PC-3 (cell line): ENCODE measurements around the gene INO80E. TPM values are rescaled to one million over a fixed set of nuclear protein-coding genes. Genes with fewer than 3 reads are reported as not detected.

Experiments used
- ATAC-seq: fragments of 200-7000 bp; cut with Tn5 transposase; 2 replicates; pipeline ENCODE4 v1.9.1; 2020; ENCODE audit warnings: mild to moderate bottlenecking, moderate library complexity
- BruUV-seq: library from RNA; stranded (reverse); fragments of 400-500 nt; replicated peaks from 2 replicates; lab custom pipeline; 2021; lab: Mats Ljungman, UMichigan
- CTCF ChIA-PET: fragments of 300-600 bp; sonication (Branson Sonifier 250); formaldehyde crosslinking; loops from one replicate; lab custom pipeline; 2022; ENCODE audit warnings: antibody characterized with exemption; lab: Charles Lee
- POLR2A ChIA-PET: fragments of 300-600 bp; sonication (Branson Sonifier 250); formaldehyde crosslinking; loops from one replicate; lab custom pipeline; 2022; ENCODE audit warnings: antibody characterized with exemption; ENCODE audit not compliant: unreplicated experiment; lab: Charles Lee
- DNase-seq: peaks from one replicate; pipeline ENCODE4 v3.0.0-alpha.2; 2015
- H2AFZ ChIP-seq: fragments of 300-600 bp; sonication (generic); 2 replicates; pipeline ENCODE4 v1.6.0; 2016; ENCODE audit warnings: antibody characterized with exemption, low read length
- H3F3A ChIP-seq: fragments of 300-600 bp; sonication (generic); one replicate; pipeline ENCODE4 v1.6.0; 2017; ENCODE audit warnings: antibody characterized with exemption, low read length, control low read depth, mild to moderate bottlenecking; ENCODE audit not compliant: unreplicated experiment
- H3K27ac ChIP-seq: fragments of 300-600 bp; sonication (generic); 2 replicates; pipeline ENCODE4 v1.5.1; 2016; ENCODE audit warnings: mild to moderate bottlenecking, low read length
- H3K27me3 ChIP-seq: fragments of 300-600 bp; sonication (generic); 2 replicates; pipeline ENCODE4 v1.6.1; 2016; ENCODE audit warnings: low read length, mixed read lengths
- H3K36me3 ChIP-seq: fragments of 300-600 bp; sonication (generic); 2 replicates; pipeline ENCODE4 v1.6.1; 2016; ENCODE audit warnings: low read depth, mixed run types, low read length, mixed read lengths
- H3K4me1 ChIP-seq: fragments of 300-600 bp; sonication (generic); 2 replicates; pipeline ENCODE4 v1.5.1; 2016; ENCODE audit warnings: low read length; ENCODE audit not compliant: insufficient read depth
- H3K4me2 ChIP-seq: fragments of 300-600 bp; sonication (generic); 2 replicates; pipeline ENCODE4 v1.6.0; 2016; ENCODE audit warnings: low read length
- H3K4me3 ChIP-seq: fragments of 300-600 bp; sonication (generic); 2 replicates; pipeline ENCODE4 v1.5.1; 2016; ENCODE audit warnings: mild to moderate bottlenecking, low read length, mixed read lengths
- H3K79me2 ChIP-seq: fragments of 300-600 bp; sonication (generic); 2 replicates; pipeline ENCODE4 v1.6.1; 2017; ENCODE audit warnings: low read length, mixed read lengths
- H3K9ac ChIP-seq: fragments of 300-600 bp; sonication (generic); 2 replicates; pipeline ENCODE4 v1.6.0; 2016; ENCODE audit warnings: mild to moderate bottlenecking, low read length
- H3K9me2 ChIP-seq: fragments of 300-600 bp; sonication (generic); replicated peaks from 2 replicates; pipeline ENCODE4 v1.6.1; 2016; ENCODE audit warnings: mixed run types, low read length, mixed read lengths
- H3K9me3 ChIP-seq: fragments of 300-600 bp; sonication (generic); 2 replicates; pipeline ENCODE4 v1.6.1; 2016; ENCODE audit warnings: low read length, mixed read lengths
- H4K20me1 ChIP-seq: fragments of 300-600 bp; sonication (generic); 2 replicates; pipeline ENCODE4 v1.6.1; 2016; ENCODE audit warnings: low read length, mixed read lengths
- EZH2 ChIP-seq: fragments of 300-600 bp; sonication (generic); IDR thresholded peaks from one replicate; pipeline ENCODE4 v1.6.1; 2017; ENCODE audit warnings: antibody characterized with exemption, mild to moderate bottlenecking, low read length; ENCODE audit not compliant: unreplicated experiment
- EZH2phosphoT487 ChIP-seq: fragments of 300-600 bp; sonication (generic); IDR thresholded peaks from 2 replicates; pipeline ENCODE4 v1.6.1; 2018; ENCODE audit warnings: mild to moderate bottlenecking, antibody characterized with exemption, low read length, borderline replicate concordance
- intact Hi-C: fragments of 100-400 bp; cut with micrococcal nuclease; formaldehyde crosslinking; loops from 2 replicates; pipeline ENCODE4 v1.9.0; 2023
- total RNA-seq: library from RNA; depleted of rRNA; stranded (reverse); fragments of >200 nt; gene quantifications from 2 replicates; pipeline ENCODE4 v1.2.3, GENCODE V29; 2014
- TF ChIP-seq, protein P1 (sequence below): fragments of 300-600 bp; sonication (generic); conservative IDR thresholded peaks from 2 replicates; pipeline ENCODE4 v1.5.1; 2017; ENCODE audit warnings: antibody characterized with exemption, low read depth, mild to moderate bottlenecking, low read length

INO80E gene
- total RNA-seq, 1 experiment from 2014 or later = 70.3 TPM

DNA sequence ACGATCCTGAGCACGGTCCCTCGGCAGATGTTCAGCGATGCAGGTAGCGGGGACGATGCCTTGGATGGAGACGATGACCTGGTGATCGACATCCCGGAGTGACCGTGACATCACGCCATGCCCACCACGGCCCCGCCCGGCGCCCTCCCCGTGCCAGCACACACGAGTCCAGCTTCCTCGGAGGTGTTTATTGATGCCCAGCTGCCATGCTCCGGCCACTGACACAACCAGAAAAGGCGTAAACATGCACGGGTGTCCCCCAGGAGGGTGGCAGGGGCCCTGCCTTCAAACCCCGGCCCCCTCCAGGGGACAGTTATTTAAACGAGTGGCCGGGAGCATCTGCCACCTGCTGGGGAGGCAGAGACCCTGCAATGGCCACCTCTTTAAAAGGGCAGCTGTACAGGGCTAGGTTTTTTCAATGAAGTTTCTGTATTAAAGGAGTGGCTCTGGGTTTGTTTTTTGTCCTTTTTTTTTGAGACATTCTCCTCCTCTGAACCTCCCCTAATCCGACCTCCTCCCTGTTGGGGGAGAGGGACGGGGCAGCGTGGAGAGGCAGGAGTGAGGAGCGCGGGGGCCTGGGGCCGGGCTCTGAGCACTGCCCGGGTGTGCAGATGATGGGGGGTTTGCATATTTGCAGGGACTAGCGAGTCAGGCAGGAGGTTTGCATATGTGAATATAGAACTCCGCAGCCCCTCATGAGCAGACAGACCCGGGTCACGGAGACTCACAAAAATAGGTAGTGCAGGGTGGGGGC lies 9.5 kb downstream of the INO80E start:
- TF ChIP-seq EZH2 (no peak), EZH2phosphoT487 (no peak)
- TF ChIP-seq, protein P1, sequence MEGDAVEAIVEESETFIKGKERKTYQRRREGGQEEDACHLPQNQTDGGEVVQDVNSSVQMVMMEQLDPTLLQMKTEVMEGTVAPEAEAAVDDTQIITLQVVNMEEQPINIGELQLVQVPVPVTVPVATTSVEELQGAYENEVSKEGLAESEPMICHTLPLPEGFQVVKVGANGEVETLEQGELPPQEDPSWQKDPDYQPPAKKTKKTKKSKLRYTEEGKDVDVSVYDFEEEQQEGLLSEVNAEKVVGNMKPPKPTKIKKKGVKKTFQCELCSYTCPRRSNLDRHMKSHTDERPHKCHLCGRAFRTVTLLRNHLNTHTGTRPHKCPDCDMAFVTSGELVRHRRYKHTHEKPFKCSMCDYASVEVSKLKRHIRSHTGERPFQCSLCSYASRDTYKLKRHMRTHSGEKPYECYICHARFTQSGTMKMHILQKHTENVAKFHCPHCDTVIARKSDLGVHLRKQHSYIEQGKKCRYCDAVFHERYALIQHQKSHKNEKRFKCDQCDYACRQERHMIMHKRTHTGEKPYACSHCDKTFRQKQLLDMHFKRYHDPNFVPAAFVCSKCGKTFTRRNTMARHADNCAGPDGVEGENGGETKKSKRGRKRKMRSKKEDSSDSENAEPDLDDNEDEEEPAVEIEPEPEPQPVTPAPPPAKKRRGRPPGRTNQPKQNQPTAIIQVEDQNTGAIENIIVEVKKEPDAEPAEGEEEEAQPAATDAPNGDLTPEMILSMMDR = peak; percentile 81
- ATAC-seq (peak; percentile 53), DNase-seq (peak; percentile 32)
- H3K36me3 ChIP-seq = no peaks in the 10 kb centered on the region
- no peaks in the 10 kb centered on the region for H3K79me2 ChIP-seq
- H3K27ac ChIP-seq = no peak overlapping the region
- no peaks in the 10 kb centered on the region for H3K27me3 ChIP-seq
- no peak overlapping the region for H2AFZ ChIP-seq
- no peaks in the 10 kb centered on the region for H4K20me1 ChIP-seq
- H3K9ac ChIP-seq = no peak overlapping the region
- CTCF ChIA-PET = interaction anchor here (0.5 to 0.6 kb wide), 4 partner anchors 9 to 181 kb away, joined by 3 to 7 read pairs (median 4); partner anchors contain the start of gene SEZ6L2
- POLR2A ChIA-PET = no interaction called here
- H3K9me2 ChIP-seq = no peaks in the 10 kb centered on the region
- H3K4me3 ChIP-seq = no peak overlapping the region
- no peaks in the 10 kb centered on the region for H3K9me3 ChIP-seq
- H3F3A ChIP-seq = no peaks in the 10 kb centered on the region
- intact Hi-C loops = no loop called here
- no TSS peak for BruUV-seq
- no peak overlapping the region for H3K4me2 ChIP-seq
- no peaks in the 10 kb centered on the region for H3K4me1 ChIP-seq

DNA sequence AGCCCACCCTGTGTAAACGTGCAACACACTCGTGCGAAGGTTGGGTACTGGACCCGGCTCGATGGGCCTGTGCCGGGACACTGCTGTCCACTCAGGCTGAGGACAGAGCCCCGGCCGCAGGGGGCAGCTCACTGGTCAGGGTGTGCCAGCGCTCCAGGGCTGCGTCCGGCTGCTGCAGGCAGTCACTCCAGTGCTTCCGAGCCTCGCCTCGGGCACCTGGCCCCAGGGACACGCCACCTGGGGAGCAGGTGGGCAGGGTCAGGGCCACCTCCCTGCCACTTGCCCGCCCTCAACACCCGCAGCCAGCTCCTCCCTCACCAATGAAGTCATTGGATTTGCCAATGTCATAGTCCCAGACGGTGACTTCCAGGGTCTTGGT lies 10.0 kb downstream of the INO80E start:
- Histone ChIP-seq H3K9ac (no peak overlapping the region), H3K4me2 (no peak overlapping the region), H3K9me3 (no peaks in the 10 kb centered on the region), H2AFZ (no peak overlapping the region), H3F3A (no peaks in the 10 kb centered on the region), H3K27ac (no peak overlapping the region), H3K4me1 (no peaks in the 10 kb centered on the region), H3K79me2 (no peaks in the 10 kb centered on the region), H3K9me2 (no peaks in the 10 kb centered on the region), H3K4me3 (no peak overlapping the region), H3K36me3 (no peaks in the 10 kb centered on the region), H4K20me1 (no peaks in the 10 kb centered on the region), H3K27me3 (no peaks in the 10 kb centered on the region)
- ATAC-seq = no peak
- POLR2A ChIA-PET = no interaction called here
- DNase-seq = no peak
- CTCF ChIA-PET = interaction anchor here (0.5 kb wide), 2 partner anchors 107 to 182 kb away, joined by 3 to 7 read pairs; partner anchors contain the start of gene SEZ6L2
- TF ChIP-seq EZH2phosphoT487 = no peak
- BruUV-seq = no TSS peak
- intact Hi-C loops = no loop called here

DNA sequence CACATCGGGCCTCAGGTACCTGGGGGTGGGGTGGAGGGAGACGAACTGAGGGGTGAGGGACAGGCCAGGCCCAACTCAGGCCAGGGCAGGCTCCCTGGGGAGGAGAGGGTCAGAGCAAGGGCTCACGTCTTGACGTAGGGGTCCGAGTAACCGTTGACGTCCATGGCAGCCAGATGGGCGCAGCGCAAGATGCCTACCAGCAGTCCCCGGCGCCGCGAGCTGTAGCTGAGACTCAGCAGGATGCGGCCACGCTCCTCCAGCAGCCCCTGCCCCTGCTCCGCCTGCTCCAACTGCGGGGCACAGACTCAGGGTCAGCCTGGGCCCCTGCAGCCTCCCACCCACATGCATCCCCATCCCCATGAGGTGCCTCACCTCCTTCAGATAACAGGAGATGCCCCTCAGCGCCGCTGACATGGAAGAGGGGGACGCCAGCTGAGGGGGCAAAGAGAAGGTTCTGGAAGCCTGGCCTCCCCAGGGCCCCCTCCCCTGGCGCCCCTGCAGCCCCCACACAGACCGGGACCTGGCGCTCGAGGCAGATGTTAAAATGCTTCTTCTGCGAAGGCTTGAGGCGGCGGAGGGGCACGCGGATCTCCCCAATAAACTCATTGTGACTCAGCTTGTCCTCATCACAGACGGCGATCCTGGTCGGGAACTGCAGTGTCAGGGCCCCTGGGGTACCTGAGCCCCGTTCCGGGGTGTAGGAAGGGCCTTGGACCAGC lies 10.8 kb downstream of the INO80E start:
- DNase-seq (no peak), ATAC-seq (no peak)
- H3K27ac ChIP-seq = no peak overlapping the region
- no peaks in the 10 kb centered on the region for H3K79me2 ChIP-seq
- H3F3A ChIP-seq = no peaks in the 10 kb centered on the region
- no peaks in the 10 kb centered on the region for H3K9me2 ChIP-seq
- no peak overlapping the region for H3K4me2 ChIP-seq
- H2AFZ ChIP-seq = no peak overlapping the region
- no peaks in the 10 kb centered on the region for H3K36me3 ChIP-seq
- POLR2A ChIA-PET = no interaction called here
- H3K4me1 ChIP-seq = no peaks in the 10 kb centered on the region
- intact Hi-C loops = no loop called here
- TF ChIP-seq, protein P1 = no peak
- TF ChIP-seq EZH2 (no peak), EZH2phosphoT487 (no peak)
- no peaks in the 10 kb centered on the region for H3K27me3 ChIP-seq
- H3K9me3 ChIP-seq = no peaks in the 10 kb centered on the region
- H4K20me1 ChIP-seq = no peaks in the 10 kb centered on the region
- H3K9ac ChIP-seq = no peak overlapping the region
- no peak overlapping the region for H3K4me3 ChIP-seq
- no TSS peak for BruUV-seq
- CTCF ChIA-PET = no interaction called here
